ENCODE results near the gene SERHL2.

GRCh38 chr22:42604403-42604802 is 50.6 kb downstream of the SERHL2 start:
- TF ChIP-seq CTCF (conservative IDR thresholded peaks at IDR 0.05; ENCODE audit: low read length) (no peak), EZH2phosphoT487 (IDR thresholded peaks at IDR 0.05; ENCODE audit: borderline replicate concordance) (no peak)

All from Loucy (cell line).